Uterus (tissue), 2 donors: ENCODE results near the gene NFIA.

Source experiments
- CTCF ChIP-seq, 4 experiments: fragments of 200-600 bp in 2 of 4; fragments of 450-650 bp in 2 of 4; sonication (generic) in 2 of 4; IDR thresholded peaks; one replicate each; pipeline ENCODE4 v1.5.1; 2016 to 2019; ENCODE audit warnings: antibody characterized with exemption in 4 of 4, mild to moderate bottlenecking in 2 of 4, moderate library complexity in 1 of 4
- POLR2A ChIP-seq, 2 donors: fragments of 450-650 bp; IDR thresholded peaks; one replicate each; pipeline ENCODE4 v1.6.1; 2016; ENCODE audit warnings: antibody characterized with exemption in 2 of 2, mild to moderate bottlenecking in 1 of 2, moderate library complexity in 1 of 2

- TF ChIP-seq CTCF (IDR thresholded peaks at IDR 0.05) (no peak), POLR2A (IDR thresholded peaks at IDR 0.05) (no peak)
Observed at GRCh38 chr1:61053226-61053711, 29.1 kb upstream of the NFIA start.
